Pons (tissue), 1 donor: ENCODE results near the gene IGF2BP1.
"Not testable (repeated sequence)": the region's sequence is repeated elsewhere in the genome, so short reads cannot be mapped to it uniquely, and the experiment has no call there.

ENCODE experiments used
- DNase-seq: peaks from one replicate; pipeline ENCODE4 v3.0.0-alpha.2; 2016; ENCODE audit warnings: low spot score

The IGF2BP1 gene

GRCh38 chr17:48995974-48996721 is 1.0 kb upstream of the IGF2BP1 start:
- no peak for DNase-seq

- DNase-seq, result no peak
Observed at GRCh38 chr17:48996722-48997102, 473 bp upstream of the IGF2BP1 start.

GRCh38 chr17:48997827-48998586 is 822 bp downstream of the IGF2BP1 start:
- no peak for DNase-seq

- no peak for DNase-seq
Observed at GRCh38 chr17:48998587-48999440, 1.6 kb downstream of the IGF2BP1 start.

GRCh38 chr17:49000943-49001342 is 3.8 kb downstream of the IGF2BP1 start:
- DNase-seq, result no peak

GRCh38 chr17:49001671-49002070 is 4.5 kb downstream of the IGF2BP1 start:
- DNase-seq, result no peak

GRCh38 chr17:49002331-49002730 is 5.1 kb downstream of the IGF2BP1 start:
- DNase-seq, result no peak

GRCh38 chr17:49002766-49003165 is 5.6 kb downstream of the IGF2BP1 start:
- no peak for DNase-seq

GRCh38 chr17:49003557-49004511 is 6.6 kb downstream of the IGF2BP1 start:
- DNase-seq, result no peak

GRCh38 chr17:49005140-49005539 is 8.0 kb downstream of the IGF2BP1 start:
- no peak for DNase-seq

- not testable (repeated sequence) for DNase-seq
Observed at GRCh38 chr17:49008908-49009307, 11.7 kb downstream of the IGF2BP1 start.

- DNase-seq, result no peak
Observed at GRCh38 chr17:49012769-49013255, 15.6 kb downstream of the IGF2BP1 start.

GRCh38 chr17:49013311-49014213 is 16.4 kb downstream of the IGF2BP1 start:
- DNase-seq, result no peak

GRCh38 chr17:49015179-49015923 is 18.2 kb downstream of the IGF2BP1 start:
- no peak for DNase-seq

- no peak for DNase-seq
Observed at GRCh38 chr17:49015924-49016774, 19.0 kb downstream of the IGF2BP1 start.

GRCh38 chr17:49016775-49017463 is 19.7 kb downstream of the IGF2BP1 start:
- no peak for DNase-seq

GRCh38 chr17:49018116-49018612 is 21.0 kb downstream of the IGF2BP1 start:
- DNase-seq, result no peak

GRCh38 chr17:49018748-49019147 is 21.6 kb downstream of the IGF2BP1 start:
- DNase-seq, result no peak
